Activated naive CD8-positive, alpha-beta T cell treated with anti-CD3 and anti-CD28 coated beads, Interleukin-2, amount 10 ng/mL, durations not matched to agents 7 days and 5 days (primary cell): ENCODE results near the gene RAB4B. TPM values are rescaled to one million over a fixed set of nuclear protein-coding genes. Genes with fewer than 3 reads are reported as not detected.
A peak's percentile ranks its signal among the peaks of the same experiment; 100 is the strongest.

Source experiments
- ATAC-seq: fragments of 150-1000 bp; cut with Tn5 transposase; one replicate; pipeline ENCODE4 v1.10.0; 2021; ENCODE audit warnings: low read depth, moderate library complexity
- POLR2A ChIA-PET: fragments of 350-600 bp; sonication (Branson Sonifier 250); formaldehyde crosslinking; loops from one replicate; lab custom pipeline; 2021; ENCODE audit warnings: antibody characterized with exemption; lab: Charles Lee
- DNase-seq: peaks from one replicate; pipeline ENCODE4 v3.0.0; 2021
- H3K27ac Mint-ChIP-seq: one replicate; pipeline ENCODE4 v1.8.0; 2022; ENCODE audit warnings: mild to moderate bottlenecking, mixed read lengths
- H3K27me3 Mint-ChIP-seq: one replicate; pipeline ENCODE4 v1.8.0; 2022; ENCODE audit warnings: mild to moderate bottlenecking, moderate library complexity, mixed read lengths
- H3K36me3 Mint-ChIP-seq: one replicate; pipeline ENCODE4 v1.8.0; 2021; ENCODE audit warnings: mild to moderate bottlenecking, mixed read lengths
- H3K4me1 Mint-ChIP-seq: one replicate; pipeline ENCODE4 v1.8.0; 2021; ENCODE audit warnings: mixed read lengths
- H3K4me3 Mint-ChIP-seq: one replicate; pipeline ENCODE4 v1.8.0; 2022; ENCODE audit warnings: mild to moderate bottlenecking, moderate library complexity, mixed read lengths
- H3K9me3 Mint-ChIP-seq: one replicate; pipeline ENCODE4 v1.8.0; 2021; ENCODE audit warnings: mixed read lengths
- total RNA-seq, 2 experiments: library from RNA; stranded (reverse); gene quantifications; one replicate each; pipeline ENCODE4 v1.2.3, GENCODE V29; 2021

Gene RAB4B
- total RNA-seq, 2 experiments from 2014 or later: 53.1 to 57.7 TPM

DNA sequence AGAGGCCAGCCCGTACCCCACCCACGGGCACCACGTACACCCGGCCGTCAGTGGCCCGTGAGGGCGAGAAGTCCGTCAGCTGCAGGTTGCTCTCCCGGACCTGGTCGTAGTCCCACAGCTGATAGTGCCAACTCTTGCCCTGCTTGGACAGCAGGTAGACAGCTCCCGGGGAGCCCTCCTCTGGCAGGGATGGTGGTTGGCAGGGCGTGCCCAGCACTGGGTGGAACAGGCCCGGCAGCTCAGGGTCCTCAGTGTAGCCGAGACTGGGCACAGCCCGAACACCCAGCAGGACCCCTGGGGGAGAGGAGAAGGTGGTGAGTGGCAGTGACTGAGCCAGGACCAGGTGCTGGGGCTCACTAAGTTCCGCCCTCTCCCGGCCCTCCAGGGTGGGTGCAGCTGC lies 35.6 kb upstream of the RAB4B start:
- peaks cover 3% of the 10 kb centered on the region for H3K4me1 Mint-ChIP-seq
- no peaks in the 10 kb centered on the region for H3K27me3 Mint-ChIP-seq
- ATAC-seq (no peak), DNase-seq (no peak)
- no peaks in the 10 kb centered on the region for H3K9me3 Mint-ChIP-seq
- no peak overlapping the region for H3K4me3 Mint-ChIP-seq
- peaks cover 2% of the 10 kb centered on the region for H3K36me3 Mint-ChIP-seq
- no peak overlapping the region for H3K27ac Mint-ChIP-seq
- POLR2A ChIA-PET: interaction anchor here (2.8 kb wide), 1 partner anchor 8 kb away, joined by 11 read pairs; the partner anchor contains the start of genes ACTMAP and SNRPA

DNA sequence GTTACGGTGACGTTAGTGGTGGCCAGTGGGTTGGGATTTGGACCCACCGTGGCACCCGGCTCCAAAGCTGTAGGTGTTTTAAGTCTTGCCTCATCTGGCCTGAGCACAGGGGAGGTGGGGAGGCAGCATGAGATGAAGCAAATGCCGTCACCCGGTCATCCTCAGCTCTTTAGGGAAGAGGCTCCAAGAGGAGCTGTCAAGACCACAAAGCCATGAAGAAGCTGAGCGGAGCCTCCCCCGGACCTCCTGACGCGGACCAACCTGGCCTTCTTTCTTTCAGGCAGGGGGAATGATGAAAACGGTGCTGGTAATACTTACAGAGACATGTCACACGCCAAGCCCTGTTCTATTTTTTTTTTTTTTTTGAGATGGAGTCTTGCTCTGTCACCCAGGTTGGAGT lies 35.2 kb upstream of the RAB4B start:
- Mint-ChIP-seq H3K36me3 (no peaks in the 10 kb centered on the region), H3K27me3 (no peaks in the 10 kb centered on the region), H3K9me3 (no peaks in the 10 kb centered on the region), H3K4me1 (peaks cover 3% of the 10 kb centered on the region), H3K27ac (no peak overlapping the region), H3K4me3 (no peak overlapping the region)
- ATAC-seq (no peak), DNase-seq (no peak)
- POLR2A ChIA-PET: interaction anchor here (2.8 kb wide), 1 partner anchor 7 kb away, joined by 11 read pairs; the partner anchor contains the start of genes ACTMAP and SNRPA

GRCh38 chr19:40743926-40744325 lies 34.1 kb upstream of the RAB4B start:
- Mint-ChIP-seq H3K27ac (no peak overlapping the region), H3K27me3 (no peaks in the 10 kb centered on the region), H3K9me3 (no peaks in the 10 kb centered on the region), H3K4me3 (no peak overlapping the region), H3K36me3 (no peaks in the 10 kb centered on the region), H3K4me1 (peaks cover 5% of the 10 kb centered on the region)
- POLR2A ChIA-PET: interaction anchor here (0.8 to 2.5 kb wide), 3 partner anchors 27 to 75 kb away, joined by 3 to 6 read pairs (median 4); partner anchors contain the start of genes COQ8B, ITPKC and RAB4B
- no peak for DNase-seq
- ATAC-seq: no peak

- DNase-seq: peak; percentile 56
- H3K9me3 Mint-ChIP-seq: no peaks in the 10 kb centered on the region
- H3K27me3 Mint-ChIP-seq: no peaks in the 10 kb centered on the region
- H3K4me3 Mint-ChIP-seq: no peak overlapping the region
- H3K4me1 Mint-ChIP-seq: peaks cover 11% of the 10 kb centered on the region
- H3K27ac Mint-ChIP-seq: no peak overlapping the region
- peaks cover 4% of the 10 kb centered on the region for H3K36me3 Mint-ChIP-seq
- POLR2A ChIA-PET: interaction anchor here (0.8 to 2.5 kb wide), 3 partner anchors 28 to 74 kb away, joined by 3 to 6 read pairs (median 4); partner anchors contain the start of genes COQ8B, ITPKC and RAB4B
- ATAC-seq: peak; percentile 61
Measured at GRCh38 chr19:40744554-40745401, 33.3 kb upstream of the RAB4B start.

- H3K36me3 Mint-ChIP-seq: peaks cover 7% of the 10 kb centered on the region
- POLR2A ChIA-PET: interaction anchor here (2.5 kb wide), 1 partner anchor 33 kb away, joined by 6 read pairs; the partner anchor contains the start of gene RAB4B
- H3K4me1 Mint-ChIP-seq: peaks cover 16% of the 10 kb centered on the region
- H3K27ac Mint-ChIP-seq: no peak overlapping the region
- ATAC-seq (no peak), DNase-seq (no peak)
- no peaks in the 10 kb centered on the region for H3K9me3 Mint-ChIP-seq
- no peak overlapping the region for H3K4me3 Mint-ChIP-seq
- no peaks in the 10 kb centered on the region for H3K27me3 Mint-ChIP-seq
Measured at GRCh38 chr19:40745402-40745780, 32.7 kb upstream of the RAB4B start.

DNA sequence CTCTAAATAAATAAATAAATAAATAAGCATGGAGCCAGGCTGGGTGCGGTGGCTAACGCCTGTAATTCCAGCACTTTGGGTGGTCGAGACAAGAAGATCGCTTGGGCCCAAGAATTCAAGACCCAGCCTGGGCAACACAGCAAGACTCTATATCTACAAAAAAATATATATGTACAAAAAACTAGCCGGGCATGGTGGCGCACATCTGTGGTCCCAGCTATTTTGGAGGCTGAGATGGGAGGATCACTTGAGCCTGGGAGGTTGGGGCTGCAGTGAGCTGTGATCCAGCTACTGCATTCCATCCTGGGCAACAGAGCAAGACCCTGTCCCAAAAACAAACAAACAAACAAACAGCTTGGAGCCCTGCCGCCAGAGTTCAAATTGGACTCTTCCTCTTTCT lies 30.5 kb upstream of the RAB4B start:
- Mint-ChIP-seq H3K27ac (no peak overlapping the region), H3K9me3 (no peaks in the 10 kb centered on the region), H3K4me1 (peaks cover 24% of the 10 kb centered on the region), H3K4me3 (no peak overlapping the region), H3K36me3 (peaks cover 9% of the 10 kb centered on the region), H3K27me3 (no peaks in the 10 kb centered on the region)
- DNase-seq (no peak), ATAC-seq (no peak)
- POLR2A ChIA-PET: interaction anchor here (1.1 kb wide), 1 partner anchor 58 kb away, joined by 3 read pairs; no protein-coding TSS in a partner anchor

GRCh38 chr19:40750058-40750873 lies 27.8 kb upstream of the RAB4B start, which contains the start of gene ACTMAP:
ACTMAP (minus strand) TSS chr19:40750477; CDS start chr19:40749803, 674 bp downstream.
- POLR2A ChIA-PET: interaction anchor here (0.6 to 4.7 kb wide), 18 partner anchors 8 to 689 kb away, joined by 3 to 92 read pairs (median 4); partner anchors contain the start of genes COQ8B, EGLN2, ITPKC and MIA
- peaks cover 23% of the 10 kb centered on the region for H3K36me3 Mint-ChIP-seq

DNA sequence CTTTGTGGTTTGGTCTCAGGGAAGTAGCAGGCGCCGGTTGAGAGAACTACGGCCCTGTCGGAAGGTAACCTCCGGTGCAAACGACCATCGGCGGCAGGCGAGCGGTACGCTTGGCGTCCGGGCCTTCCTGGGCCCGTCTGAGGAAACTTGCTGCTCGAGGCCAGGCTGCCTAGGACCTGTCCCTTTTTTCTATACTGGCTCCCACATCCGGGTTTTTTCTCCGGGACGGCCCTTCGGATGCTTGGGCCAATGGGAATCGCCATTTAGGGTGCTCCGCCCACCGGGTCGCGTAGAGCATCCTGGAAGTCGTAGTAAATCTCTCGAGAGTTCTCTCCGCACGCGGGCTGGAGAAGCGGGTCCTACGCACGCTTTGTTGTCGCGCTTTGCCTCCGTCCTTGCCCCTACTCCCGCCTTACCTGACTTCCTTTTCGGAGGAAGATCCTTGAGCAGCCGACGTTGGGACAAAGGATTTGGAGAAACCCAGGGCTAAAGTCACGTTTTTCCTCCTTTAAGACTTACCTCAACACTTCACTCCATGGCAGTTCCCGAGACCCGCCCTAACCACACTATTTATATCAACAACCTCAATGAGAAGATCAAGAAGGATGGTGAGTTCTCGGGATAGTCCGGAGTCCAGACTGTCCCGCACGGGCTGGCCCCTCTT lies 27.0 kb upstream of the RAB4B start, which contains the start of gene SNRPA:
Gene SNRPA, plus strand, starts transcription at position 330 of the 664 bp plus-strand sequence. Its CDS starts 206 bp downstream, at position 536.
- POLR2A ChIA-PET: interaction anchor here (0.6 to 4.7 kb wide), 18 partner anchors 10 to 688 kb away, joined by 3 to 92 read pairs (median 4); partner anchors contain the start of genes COQ8B, EGLN2, ITPKC and MIA
- Mint-ChIP-seq H3K4me3 (peak within 1 kb of the TSS; percentile 97), H3K27ac (peak within 1 kb of the TSS; percentile 99), H3K4me1 (peaks cover 44% of the 10 kb centered on the region), H3K36me3 (peaks cover 29% of the 10 kb centered on the region), H3K27me3 (no peaks in the 10 kb centered on the region), H3K9me3 (no peaks in the 10 kb centered on the region)
- ATAC-seq (peak; percentile 72), DNase-seq (peak; percentile 95)

More at GRCh38 chr19:40750058-40750873, 27.8 kb upstream of the RAB4B start, which contains the start of gene ACTMAP:
- Mint-ChIP-seq H3K9me3 (no peaks in the 10 kb centered on the region), H3K4me1 (peaks cover 37% of the 10 kb centered on the region), H3K27me3 (no peaks in the 10 kb centered on the region), H3K27ac (peak within 1 kb of the TSS; percentile 99), H3K4me3 (peak within 1 kb of the TSS; percentile 97)
- DNase-seq: peak; percentile 97
- ATAC-seq: peak; percentile 89

GRCh38 chr19:40752257-40752781 lies 25.7 kb upstream of the RAB4B start:
- DNase-seq: no peak
- Mint-ChIP-seq H3K27ac (peak overlapping the region; percentile 99), H3K36me3 (peaks cover 37% of the 10 kb centered on the region), H3K4me1 (peaks cover 55% of the 10 kb centered on the region), H3K27me3 (no peaks in the 10 kb centered on the region), H3K4me3 (peak overlapping the region; percentile 97), H3K9me3 (no peaks in the 10 kb centered on the region)
- POLR2A ChIA-PET: interaction anchor here (0.7 to 4.7 kb wide), 10 partner anchors 15 to 331 kb away, joined by 3 to 92 read pairs (median 5); partner anchors contain the start of genes COQ8B, EGLN2, ITPKC and MIA
- ATAC-seq: no peak

GRCh38 chr19:40754611-40755247 lies 23.3 kb upstream of the RAB4B start:
- Mint-ChIP-seq H3K9me3 (no peaks in the 10 kb centered on the region), H3K36me3 (peaks cover 45% of the 10 kb centered on the region), H3K4me1 (peaks cover 50% of the 10 kb centered on the region), H3K4me3 (peak overlapping the region; percentile 84), H3K27ac (peak overlapping the region; percentile 91), H3K27me3 (no peaks in the 10 kb centered on the region)
- DNase-seq (no peak), ATAC-seq (no peak)
- POLR2A ChIA-PET: interaction anchor here (0.6 to 3.6 kb wide), 5 partner anchors 8 to 52 kb away, joined by 4 to 22 read pairs (median 8); partner anchors contain the start of gene RAB4B

DNA sequence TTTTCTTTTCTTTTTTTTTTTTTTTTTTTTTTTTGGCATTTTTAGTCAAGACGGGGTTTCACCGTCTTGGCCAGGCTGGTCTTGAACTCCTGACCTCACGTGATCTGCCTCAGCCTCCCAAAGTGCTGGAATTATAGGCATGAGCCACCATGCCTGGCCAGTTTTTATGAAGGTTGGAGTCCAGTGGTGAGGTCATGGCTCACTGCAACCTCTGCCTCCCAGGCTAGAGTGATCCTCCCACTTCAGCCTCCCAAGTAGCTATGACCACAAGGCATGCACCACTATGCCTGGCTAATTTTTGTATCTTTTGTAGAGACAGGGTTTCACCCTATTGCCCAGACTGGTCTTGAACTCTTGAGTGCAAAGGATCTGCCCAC lies 22.8 kb upstream of the RAB4B start:
- DNase-seq (no peak), ATAC-seq (no peak)
- H3K9me3 Mint-ChIP-seq: no peaks in the 10 kb centered on the region
- POLR2A ChIA-PET: interaction anchor here (0.6 to 3.6 kb wide), 4 partner anchors 11 to 52 kb away, joined by 4 to 22 read pairs (median 7); partner anchors contain the start of gene RAB4B
- H3K4me1 Mint-ChIP-seq: peaks cover 49% of the 10 kb centered on the region
- peak overlapping the region; percentile 84 for H3K4me3 Mint-ChIP-seq
- peaks cover 44% of the 10 kb centered on the region for H3K36me3 Mint-ChIP-seq
- H3K27ac Mint-ChIP-seq: peak overlapping the region; percentile 91
- no peaks in the 10 kb centered on the region for H3K27me3 Mint-ChIP-seq
